Loucy (cell line): Measurements from ENCODE around the gene MOSPD3.

Experiments
- H2AFZ ChIP-seq: fragments of 200-600 bp; sonication (generic); 2 replicates; pipeline ENCODE4 v1.6.0; 2016; ENCODE audit warnings: antibody characterized with exemption, mild to moderate bottlenecking, low read length, moderate library complexity
- H3F3A ChIP-seq: fragments of 200-600 bp; 2 replicates; pipeline ENCODE4 v1.6.0; 2016; ENCODE audit warnings: antibody characterized with exemption, low read depth, mild to moderate bottlenecking
- H3K27me3 ChIP-seq: fragments of 200-600 bp; sonication (generic); 2 replicates; pipeline ENCODE4 v1.6.1; 2014; ENCODE audit warnings: low read length, mild to moderate bottlenecking; ENCODE audit not compliant: insufficient read depth, poor library complexity, severe bottlenecking
- H3K36me3 ChIP-seq: fragments of 200-600 bp; sonication (generic); 2 replicates; pipeline ENCODE4 v1.6.1; 2016; ENCODE audit warnings: low read length; ENCODE audit not compliant: insufficient read depth
- H3K4me1 ChIP-seq: fragments of 200-600 bp; sonication (generic); 2 replicates; pipeline ENCODE4 v1.5.1; 2014; ENCODE audit warnings: low read length, mild to moderate bottlenecking; ENCODE audit not compliant: insufficient read depth, poor library complexity, severe bottlenecking
- H3K4me2 ChIP-seq: fragments of 200-600 bp; sonication (generic); 2 replicates; pipeline ENCODE4 v1.6.0; 2014; ENCODE audit warnings: antibody characterized with exemption, low read length, low read depth, mild to moderate bottlenecking; ENCODE audit not compliant: poor library complexity, severe bottlenecking
- H3K4me3 ChIP-seq: fragments of 200-600 bp; sonication (generic); 2 replicates; pipeline ENCODE4 v1.5.1; 2014; ENCODE audit warnings: low read length, mild to moderate bottlenecking, mixed read lengths; ENCODE audit not compliant: poor library complexity, severe bottlenecking
- H3K79me2 ChIP-seq: fragments of 200-600 bp; sonication (generic); 2 replicates; pipeline ENCODE4 v1.6.1; 2014; ENCODE audit warnings: low read length; ENCODE audit not compliant: insufficient read depth
- H3K9ac ChIP-seq: fragments of 200-600 bp; sonication (generic); 2 replicates; pipeline ENCODE4 v1.6.0; 2014; ENCODE audit warnings: mild to moderate bottlenecking, low read depth, low read length, moderate library complexity; ENCODE audit not compliant: poor library complexity, severe bottlenecking
- H3K9me2 ChIP-seq: fragments of 200-600 bp; sonication (generic); replicated peaks from 2 replicates; pipeline ENCODE4 v1.6.1; 2016; ENCODE audit warnings: low read depth, low read length, mixed read lengths
- H3K9me3 ChIP-seq: fragments of 200-600 bp; sonication (generic); 2 replicates; pipeline ENCODE4 v1.6.1; 2014; ENCODE audit warnings: mild to moderate bottlenecking, antibody characterized with exemption, low read length, low read depth; ENCODE audit not compliant: insufficient read depth
- H4K20me1 ChIP-seq: fragments of 200-600 bp; sonication (generic); 2 replicates; pipeline ENCODE4 v1.6.0; 2014; ENCODE audit warnings: antibody characterized with exemption, low read length, mild to moderate bottlenecking; ENCODE audit not compliant: insufficient read depth, poor library complexity, severe bottlenecking
- CTCF ChIP-seq: fragments of 200-600 bp; sonication (generic); conservative IDR thresholded peaks from 2 replicates; pipeline ENCODE4 v1.5.1; 2014; ENCODE audit warnings: mild to moderate bottlenecking, antibody characterized with exemption, low read length
- EZH2phosphoT487 ChIP-seq: fragments of 200-600 bp; IDR thresholded peaks from 2 replicates; pipeline ENCODE4 v1.6.1; 2018; ENCODE audit warnings: antibody characterized with exemption, mild to moderate bottlenecking, moderate library complexity, borderline replicate concordance

MOSPD3 gene

GRCh38 chr7:100604028-100604975, 8.0 kb upstream of the MOSPD3 start:
- Histone ChIP-seq H3K9ac (peak overlapping the region; percentile 79), H3K36me3 (no peaks in the 10 kb centered on the region), H3K79me2 (peaks cover 6% of the 10 kb centered on the region; the same call in 1 of the 2 replicates), H3F3A (no peaks in the 10 kb centered on the region), H3K9me2 (no peaks in the 10 kb centered on the region), H2AFZ (peak overlapping the region; percentile 89), H3K4me3 (peak overlapping the region; percentile 81), H3K4me1 (peaks cover 19% of the 10 kb centered on the region), H3K4me2 (peak overlapping the region; percentile 86), H3K9me3 (no peaks in the 10 kb centered on the region), H3K27me3 (no peaks in the 10 kb centered on the region), H4K20me1 (no peaks in the 10 kb centered on the region)
- TF ChIP-seq EZH2phosphoT487, result no peak
- peak; percentile 65 for TF ChIP-seq CTCF

DNA sequence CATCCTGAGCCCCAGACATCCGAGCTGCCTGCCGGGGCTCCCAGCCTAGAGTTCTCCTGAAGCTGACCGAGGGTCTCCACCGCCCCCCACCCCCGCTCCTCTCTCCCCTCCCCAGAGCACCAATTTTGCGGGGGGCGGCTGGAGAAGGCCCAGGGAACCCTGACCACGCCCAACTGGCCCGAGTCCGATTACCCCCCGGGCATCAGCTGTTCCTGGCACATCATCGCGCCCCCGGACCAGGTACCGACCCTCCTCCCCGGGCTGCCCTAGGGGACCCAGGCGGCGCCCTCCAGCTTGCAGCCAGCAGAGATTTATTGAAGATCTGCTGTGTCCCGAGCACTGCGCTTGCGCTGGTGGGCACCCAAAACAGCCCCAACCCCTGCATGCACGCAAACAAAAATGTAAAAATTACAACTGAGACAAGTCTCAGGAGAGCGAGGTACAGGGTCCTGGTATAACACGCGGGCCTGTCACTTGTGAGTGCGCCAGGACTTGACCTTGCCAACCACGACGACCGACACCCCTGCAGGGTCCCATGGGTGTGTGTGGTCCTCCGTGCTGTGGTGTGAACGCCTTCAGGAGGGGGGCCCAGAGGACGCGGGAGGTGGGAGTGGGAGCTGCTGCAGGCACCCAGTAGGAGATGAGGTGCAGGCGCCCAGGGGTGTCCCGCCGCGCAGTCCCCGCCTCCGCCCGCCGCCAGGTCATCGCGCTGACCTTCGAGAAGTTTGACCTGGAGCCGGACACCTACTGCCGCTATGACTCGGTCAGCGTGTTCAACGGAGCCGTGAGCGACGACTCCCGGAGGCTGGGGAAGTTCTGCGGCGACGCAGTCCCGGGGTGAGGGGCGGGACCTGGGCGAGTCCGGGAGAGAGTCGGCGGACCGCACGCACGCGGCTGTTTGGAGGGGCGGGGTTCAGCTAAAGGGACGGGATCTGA, 7.1 kb upstream of the MOSPD3 start:
- H3K36me3 ChIP-seq, result no peaks in the 10 kb centered on the region
- H3K4me1 ChIP-seq, result peaks cover 19% of the 10 kb centered on the region
- H3K9ac ChIP-seq, result peak overlapping the region; percentile 79
- H3K4me2 ChIP-seq, result peak overlapping the region; percentile 69
- H3K9me3 ChIP-seq, result no peaks in the 10 kb centered on the region
- no peaks in the 10 kb centered on the region for H3K27me3 ChIP-seq
- no peak for TF ChIP-seq CTCF
- no peak for TF ChIP-seq EZH2phosphoT487
- peaks cover 6% of the 10 kb centered on the region; the same call in 1 of the 2 replicates for H3K79me2 ChIP-seq
- H4K20me1 ChIP-seq, result no peaks in the 10 kb centered on the region
- peak overlapping the region; percentile 81 for H3K4me3 ChIP-seq
- H2AFZ ChIP-seq, result peak overlapping the region; percentile 89; the same call in 1 of the 2 replicates
- no peaks in the 10 kb centered on the region for H3F3A ChIP-seq
- H3K9me2 ChIP-seq, result no peaks in the 10 kb centered on the region

DNA sequence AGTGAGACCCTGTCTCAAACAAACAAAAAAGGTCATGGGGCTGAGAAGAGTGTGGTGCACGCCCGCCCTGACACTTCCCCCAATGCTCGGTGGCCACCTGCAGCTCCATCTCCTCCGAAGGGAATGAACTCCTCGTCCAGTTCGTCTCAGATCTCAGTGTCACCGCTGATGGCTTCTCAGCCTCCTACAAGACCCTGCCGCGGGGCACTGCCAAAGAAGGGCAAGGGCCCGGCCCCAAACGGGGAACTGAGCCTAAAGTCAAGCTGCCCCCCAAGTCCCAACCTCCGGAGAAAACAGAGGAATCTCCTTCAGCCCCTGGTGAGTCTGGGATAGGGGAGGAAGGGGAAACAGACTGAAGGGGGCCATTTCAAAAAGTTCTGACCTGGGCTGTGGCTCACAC, 6.0 kb upstream of the MOSPD3 start:
- Histone ChIP-seq H3K9ac (no peak overlapping the region), H3K4me3 (no peak overlapping the region), H3K36me3 (no peaks in the 10 kb centered on the region)

More for the DNA sequence above, 6.0 kb upstream of the MOSPD3 start:
- no peaks in the 10 kb centered on the region for H3K9me2 ChIP-seq
- peaks cover 23% of the 10 kb centered on the region for H3K4me1 ChIP-seq
- H3F3A ChIP-seq, result 0 out of 2 replicates have a peak, but pooled peaks cover 4% of the 10 kb centered on the region
- H3K27me3 ChIP-seq, result no peaks in the 10 kb centered on the region
- H3K4me2 ChIP-seq, result no peak overlapping the region
- H4K20me1 ChIP-seq, result no peaks in the 10 kb centered on the region
- H2AFZ ChIP-seq, result no peak overlapping the region
- no peaks in the 10 kb centered on the region for H3K9me3 ChIP-seq
- peaks cover 6% of the 10 kb centered on the region; the same call in 1 of the 2 replicates for H3K79me2 ChIP-seq
- TF ChIP-seq EZH2phosphoT487, result no peak
- no peak for TF ChIP-seq CTCF
